22Rv1 (cell line): ENCODE measurements around the gene COL4A1.

Source experiments
- ZFX ChIP-seq: fragments of 450-650 bp; IDR thresholded peaks from 2 replicates; pipeline ENCODE4 v1.6.1; 2017; ENCODE audit warnings: antibody characterized with exemption, borderline replicate concordance
- TF ChIP-seq, protein P1 (sequence below): fragments of 450-650 bp; IDR thresholded peaks from 2 replicates; pipeline ENCODE4 v1.5.1; 2017; ENCODE audit warnings: mild to moderate bottlenecking

DNA sequence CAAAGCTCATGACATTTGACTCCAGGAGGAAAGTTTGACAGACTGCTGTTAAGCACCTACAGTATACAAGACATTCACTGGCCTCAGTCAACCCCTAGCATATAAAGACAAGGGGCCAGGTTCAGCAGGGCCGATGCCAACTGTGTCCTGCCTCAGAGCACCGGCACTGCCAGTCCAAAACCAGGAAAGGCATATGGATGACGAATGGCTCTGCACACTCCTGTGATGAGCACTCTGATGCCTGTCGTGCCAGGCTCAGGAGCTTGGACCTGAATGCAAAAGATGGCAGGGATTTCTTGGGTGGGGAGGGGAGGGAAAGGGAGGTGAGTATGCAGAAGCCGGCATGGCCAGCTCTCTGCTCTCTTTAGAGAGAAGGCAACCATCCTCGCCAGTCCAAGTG is 38.9 kb downstream of the COL4A1 start:
- TF ChIP-seq, protein P1, sequence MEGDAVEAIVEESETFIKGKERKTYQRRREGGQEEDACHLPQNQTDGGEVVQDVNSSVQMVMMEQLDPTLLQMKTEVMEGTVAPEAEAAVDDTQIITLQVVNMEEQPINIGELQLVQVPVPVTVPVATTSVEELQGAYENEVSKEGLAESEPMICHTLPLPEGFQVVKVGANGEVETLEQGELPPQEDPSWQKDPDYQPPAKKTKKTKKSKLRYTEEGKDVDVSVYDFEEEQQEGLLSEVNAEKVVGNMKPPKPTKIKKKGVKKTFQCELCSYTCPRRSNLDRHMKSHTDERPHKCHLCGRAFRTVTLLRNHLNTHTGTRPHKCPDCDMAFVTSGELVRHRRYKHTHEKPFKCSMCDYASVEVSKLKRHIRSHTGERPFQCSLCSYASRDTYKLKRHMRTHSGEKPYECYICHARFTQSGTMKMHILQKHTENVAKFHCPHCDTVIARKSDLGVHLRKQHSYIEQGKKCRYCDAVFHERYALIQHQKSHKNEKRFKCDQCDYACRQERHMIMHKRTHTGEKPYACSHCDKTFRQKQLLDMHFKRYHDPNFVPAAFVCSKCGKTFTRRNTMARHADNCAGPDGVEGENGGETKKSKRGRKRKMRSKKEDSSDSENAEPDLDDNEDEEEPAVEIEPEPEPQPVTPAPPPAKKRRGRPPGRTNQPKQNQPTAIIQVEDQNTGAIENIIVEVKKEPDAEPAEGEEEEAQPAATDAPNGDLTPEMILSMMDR: no peak
- TF ChIP-seq ZFX: no peak
